Subcutaneous abdominal adipose tissue (tissue), 5 donors: Measurements from ENCODE around the gene B3GALT5.

Source experiments
- H3K27ac ChIP-seq: one replicate; pipeline ENCODE4 v1.7.0; 2013; ENCODE audit warnings: low read depth, mild to moderate bottlenecking, inconsistent platforms, low read length, moderate library complexity
- H3K27me3 ChIP-seq, 5 donors: one replicate each; pipeline ENCODE4 v1.7.0; 2013; ENCODE audit warnings: low read length in 5 of 5, inconsistent platforms in 1 of 5; ENCODE audit not compliant: control insufficient read depth in 5 of 5, insufficient read depth in 4 of 5
- H3K36me3 ChIP-seq, 5 donors: one replicate each; pipeline ENCODE4 v1.7.0; 2013; ENCODE audit warnings: low read length in 5 of 5; ENCODE audit not compliant: control insufficient read depth in 5 of 5, insufficient read depth in 5 of 5
- H3K4me1 ChIP-seq, 5 donors: one replicate each; pipeline ENCODE4 v1.7.0; 2013; ENCODE audit warnings: low read length in 5 of 5, mild to moderate bottlenecking in 3 of 5, moderate library complexity in 1 of 5; ENCODE audit not compliant: control insufficient read depth in 5 of 5, insufficient read depth in 5 of 5
- H3K4me3 ChIP-seq, 5 donors: one replicate each; pipeline ENCODE4 v1.7.0; 2013; ENCODE audit warnings: low read length in 5 of 5, low read depth in 1 of 5
- H3K9ac ChIP-seq, 5 donors: one replicate each; pipeline ENCODE4 v1.7.0; 2013; ENCODE audit warnings: low read length in 5 of 5, mild to moderate bottlenecking in 4 of 5, moderate library complexity in 3 of 5
- H3K9me3 ChIP-seq, 5 donors: one replicate each; pipeline ENCODE4 v1.7.0; 2013; ENCODE audit warnings: low read length in 5 of 5; ENCODE audit not compliant: control insufficient read depth in 5 of 5
- donor health status: healthy.
- donor health status: healthy.
- donor health status: healthy.
- donor health status: healthy.
- donor health status: healthy.

B3GALT5 gene

GRCh38 chr21:39671986-39672385 is 59.2 kb downstream of the B3GALT5 start:
- Histone ChIP-seq H3K27me3 (peaks cover 0 to 8% (median 7%) of the 10 kb centered on the region in 5 donors), H3K27ac (no peak overlapping the region), H3K36me3 (no peaks in the 10 kb centered on the region), H3K4me1 (no peaks in the 10 kb centered on the region), H3K4me3 (no peak overlapping the region), H3K9me3 (no peaks in the 10 kb centered on the region), H3K9ac (no peak overlapping the region)

- Histone ChIP-seq H3K27me3 (peaks cover 0 to 8% (median 7%) of the 10 kb centered on the region in 5 donors), H3K4me1 (no peaks in the 10 kb centered on the region), H3K4me3 (no peak overlapping the region), H3K9ac (no peak overlapping the region), H3K27ac (no peak overlapping the region), H3K36me3 (no peaks in the 10 kb centered on the region), H3K9me3 (no peaks in the 10 kb centered on the region)
Measured at GRCh38 chr21:39673163-39673562, 60.4 kb downstream of the B3GALT5 start.

GRCh38 chr21:39673736-39674135 is 61.0 kb downstream of the B3GALT5 start:
- no peaks in the 10 kb centered on the region for H3K4me1 ChIP-seq
- H3K36me3 ChIP-seq: no peaks in the 10 kb centered on the region
- no peak overlapping the region for H3K9ac ChIP-seq
- no peak overlapping the region for H3K4me3 ChIP-seq
- H3K27me3 ChIP-seq: peaks cover 0 to 8% (median 4%) of the 10 kb centered on the region in 5 donors
- peaks cover 0 to 5% (median 3%) of the 10 kb centered on the region in 5 donors for H3K9me3 ChIP-seq
- H3K27ac ChIP-seq: no peak overlapping the region

GRCh38 chr21:39674801-39675200 is 62.1 kb downstream of the B3GALT5 start:
- no peaks in the 10 kb centered on the region for H3K4me1 ChIP-seq
- H3K27ac ChIP-seq: no peak overlapping the region
- H3K27me3 ChIP-seq: peaks cover 0 to 8% (median 4%) of the 10 kb centered on the region in 5 donors
- H3K9ac ChIP-seq: no peak overlapping the region
- no peak overlapping the region for H3K4me3 ChIP-seq
- H3K36me3 ChIP-seq: no peaks in the 10 kb centered on the region
- peaks cover 0 to 7% (median 4%) of the 10 kb centered on the region in 5 donors for H3K9me3 ChIP-seq

DNA sequence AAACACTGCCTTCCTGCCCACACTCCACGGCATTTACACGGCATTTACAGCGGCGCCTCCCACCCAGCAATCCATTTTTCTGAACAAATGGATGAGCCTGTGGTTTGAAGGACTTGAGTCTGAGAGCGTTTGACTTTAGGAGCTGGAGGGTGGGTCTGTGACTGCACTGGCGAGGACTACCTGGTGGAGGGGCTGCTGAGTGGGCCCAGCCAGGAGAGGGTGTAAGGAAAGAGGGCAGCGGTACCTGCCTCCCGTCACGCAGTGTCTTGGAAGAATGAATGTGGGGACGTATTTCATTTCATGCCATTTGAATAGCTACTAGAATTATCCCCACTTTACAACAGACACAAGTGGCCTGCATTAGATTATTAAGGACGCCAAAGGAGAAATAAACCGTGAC is 62.9 kb downstream of the B3GALT5 start:
- H3K9ac ChIP-seq: no peak overlapping the region
- no peaks in the 10 kb centered on the region for H3K36me3 ChIP-seq
- no peaks in the 10 kb centered on the region for H3K4me1 ChIP-seq
- H3K4me3 ChIP-seq: no peak overlapping the region
- H3K27me3 ChIP-seq: peaks cover 0 to 8% (median 4%) of the 10 kb centered on the region in 5 donors
- no peak overlapping the region for H3K27ac ChIP-seq
- H3K9me3 ChIP-seq: peaks cover 0 to 7% (median 4%) of the 10 kb centered on the region in 5 donors

DNA sequence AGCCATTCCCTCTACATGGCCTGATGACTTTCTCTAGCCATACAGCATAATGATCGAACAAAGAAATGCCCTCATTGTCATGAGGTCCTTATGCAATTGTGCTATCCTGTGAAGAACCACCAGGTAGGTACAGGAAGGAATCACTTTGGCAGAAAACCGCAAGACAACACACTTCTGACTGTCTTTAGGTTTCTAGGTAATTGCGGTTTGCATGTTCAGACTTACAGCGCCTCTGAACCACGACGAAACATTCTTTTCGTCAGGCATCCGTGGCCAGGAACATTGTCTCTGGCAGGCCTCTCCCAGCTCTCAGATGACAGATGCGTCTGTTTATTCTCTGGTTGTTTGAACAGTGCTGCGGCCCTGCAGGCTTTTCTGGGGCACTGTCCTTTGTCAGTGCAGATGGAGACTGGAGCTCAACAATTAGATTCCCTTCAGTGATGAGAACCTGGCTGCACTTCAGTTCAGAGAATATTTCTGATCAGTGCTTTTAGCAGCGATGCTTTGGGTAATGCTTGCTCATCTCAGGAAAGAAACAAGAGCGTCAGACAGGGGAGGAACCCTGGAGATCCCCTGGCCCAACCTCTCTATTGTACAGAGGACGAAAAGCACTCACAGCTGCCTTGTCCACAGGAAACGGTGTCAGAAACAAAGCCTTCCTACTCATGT is 63.4 kb downstream of the B3GALT5 start:
- Histone ChIP-seq H3K4me1 (no peaks in the 10 kb centered on the region), H3K9ac (no peak overlapping the region), H3K36me3 (no peaks in the 10 kb centered on the region), H3K4me3 (no peak overlapping the region), H3K27me3 (peaks cover 0 to 8% (median 4%) of the 10 kb centered on the region in 5 donors), H3K9me3 (peaks cover 0 to 7% (median 4%) of the 10 kb centered on the region in 5 donors), H3K27ac (no peak overlapping the region)

DNA sequence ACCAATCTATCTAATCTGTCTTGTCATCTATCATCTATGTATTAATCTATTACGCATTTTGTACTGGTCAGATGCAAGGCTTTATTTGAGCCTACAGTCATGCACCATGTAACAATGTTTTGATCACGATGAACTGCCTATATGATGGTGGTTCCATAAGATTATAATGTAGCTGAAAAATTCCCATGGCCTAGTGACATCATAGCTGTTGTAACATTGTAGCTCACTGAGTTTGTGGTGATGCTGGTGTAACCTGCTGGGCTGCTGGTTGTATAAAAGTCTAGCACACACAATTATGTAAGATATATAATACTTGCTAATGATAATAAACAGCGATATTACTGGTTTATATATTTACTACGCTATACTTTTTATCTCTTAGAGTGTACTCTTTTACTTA is 67.5 kb downstream of the B3GALT5 start:
- no peak overlapping the region for H3K9ac ChIP-seq

DNA sequence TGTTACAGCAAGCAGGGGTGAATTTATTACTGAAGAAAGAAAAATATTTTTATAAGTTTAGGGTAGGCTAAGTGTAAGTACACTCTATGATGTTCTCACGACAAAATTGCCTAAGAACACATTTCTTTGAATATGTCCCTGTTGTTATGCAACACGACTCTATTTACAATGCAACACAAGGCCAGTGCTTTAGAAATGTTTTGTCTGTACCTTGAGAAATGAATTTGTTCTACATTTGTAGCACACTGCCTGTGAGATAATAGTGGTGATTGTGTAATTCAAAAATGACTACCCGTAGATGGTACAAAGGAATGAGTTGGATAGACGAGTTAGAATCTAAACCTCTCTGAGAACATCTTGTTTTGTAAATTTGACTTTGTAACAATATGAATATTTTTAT is 68.5 kb downstream of the B3GALT5 start:
- Histone ChIP-seq H3K4me1 (no peaks in the 10 kb centered on the region), H3K4me3 (no peak overlapping the region), H3K9ac (no peak overlapping the region), H3K27ac (no peak overlapping the region), H3K27me3 (no peaks in the 10 kb centered on the region), H3K36me3 (no peaks in the 10 kb centered on the region), H3K9me3 (peaks cover 0 to 7% (median 4%) of the 10 kb centered on the region in 5 donors)

More for the DNA sequence above, 67.5 kb downstream of the B3GALT5 start:
- Histone ChIP-seq H3K4me3 (no peak overlapping the region), H3K4me1 (no peaks in the 10 kb centered on the region), H3K27ac (no peak overlapping the region), H3K36me3 (no peaks in the 10 kb centered on the region), H3K9me3 (peaks cover 0 to 7% (median 4%) of the 10 kb centered on the region in 5 donors), H3K27me3 (no peaks in the 10 kb centered on the region)

GRCh38 chr21:39681845-39682244 is 69.1 kb downstream of the B3GALT5 start:
- no peaks in the 10 kb centered on the region for H3K36me3 ChIP-seq
- H3K4me3 ChIP-seq: no peak overlapping the region
- H3K9ac ChIP-seq: no peak overlapping the region
- no peaks in the 10 kb centered on the region for H3K4me1 ChIP-seq
- H3K9me3 ChIP-seq: peaks cover 0 to 7% (median 4%) of the 10 kb centered on the region in 5 donors
- no peaks in the 10 kb centered on the region for H3K27me3 ChIP-seq
- H3K27ac ChIP-seq: no peak overlapping the region

- H3K4me1 ChIP-seq: no peaks in the 10 kb centered on the region
- no peaks in the 10 kb centered on the region for H3K9me3 ChIP-seq
- no peak overlapping the region for H3K27ac ChIP-seq
- H3K9ac ChIP-seq: no peak overlapping the region
- H3K36me3 ChIP-seq: no peaks in the 10 kb centered on the region
- no peak overlapping the region for H3K4me3 ChIP-seq
- H3K27me3 ChIP-seq: no peaks in the 10 kb centered on the region
Measured at GRCh38 chr21:39685236-39685635, 72.5 kb downstream of the B3GALT5 start.
